ENCODE results near the gene ATE1.
"Not testable (repeated sequence)": the region's sequence is repeated elsewhere in the genome, so short reads cannot be mapped to it uniquely, and the experiment has no call there.

ATE1 gene

DNA sequence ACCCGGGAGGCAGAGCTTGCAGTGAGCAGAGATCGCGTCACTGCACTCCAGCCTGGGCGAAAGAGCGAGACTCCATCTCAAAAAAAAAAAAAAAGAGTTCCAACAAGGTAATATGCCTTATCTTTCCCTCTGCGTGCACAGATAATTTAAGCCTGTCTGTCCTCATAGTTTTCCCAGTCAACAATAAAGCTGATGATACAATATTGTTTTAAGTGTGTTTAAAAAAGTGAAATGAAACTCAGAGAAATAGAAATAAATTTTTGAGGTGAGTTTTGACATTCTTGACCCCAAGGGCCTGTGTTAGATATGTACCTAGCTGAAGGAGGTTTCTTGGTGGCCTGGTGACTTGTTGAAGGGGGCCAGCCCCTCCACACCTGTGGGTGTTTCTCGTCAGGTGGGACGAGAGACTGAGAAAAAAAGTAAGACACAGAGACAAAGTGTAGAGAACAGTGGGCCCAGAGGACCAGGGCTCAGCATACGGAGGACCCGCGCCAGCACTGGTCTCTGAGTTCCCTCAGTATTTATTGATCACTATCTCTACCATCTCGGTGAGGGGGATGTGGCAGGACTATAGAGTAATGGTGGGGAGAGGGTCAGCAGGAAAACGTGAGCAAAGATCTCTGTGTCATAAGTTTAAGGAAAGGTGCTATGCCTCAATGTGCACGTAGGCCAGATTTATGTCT is 1.9 kb upstream of the ATE1 start:
- not testable (repeated sequence) for DNase-seq

DNA sequence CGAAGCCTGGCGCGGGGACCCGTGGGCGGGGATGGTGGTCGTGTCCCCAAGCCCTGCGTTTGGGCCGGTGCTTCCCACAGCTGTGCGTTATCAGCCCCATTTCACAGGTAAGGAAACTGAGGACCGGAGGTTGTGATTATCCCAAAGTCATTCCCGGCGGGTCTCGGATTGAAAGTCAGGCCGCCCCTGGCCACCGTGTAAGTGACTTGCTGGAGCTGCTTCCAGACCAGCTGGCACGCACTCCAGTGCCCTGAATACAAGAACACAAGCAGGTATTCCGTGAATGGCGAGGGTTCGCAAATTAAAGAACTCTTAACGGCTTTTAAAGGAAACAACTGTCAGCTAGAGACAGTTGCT is 675 bp upstream of the ATE1 start:
- DNase-seq = no peak

DNA sequence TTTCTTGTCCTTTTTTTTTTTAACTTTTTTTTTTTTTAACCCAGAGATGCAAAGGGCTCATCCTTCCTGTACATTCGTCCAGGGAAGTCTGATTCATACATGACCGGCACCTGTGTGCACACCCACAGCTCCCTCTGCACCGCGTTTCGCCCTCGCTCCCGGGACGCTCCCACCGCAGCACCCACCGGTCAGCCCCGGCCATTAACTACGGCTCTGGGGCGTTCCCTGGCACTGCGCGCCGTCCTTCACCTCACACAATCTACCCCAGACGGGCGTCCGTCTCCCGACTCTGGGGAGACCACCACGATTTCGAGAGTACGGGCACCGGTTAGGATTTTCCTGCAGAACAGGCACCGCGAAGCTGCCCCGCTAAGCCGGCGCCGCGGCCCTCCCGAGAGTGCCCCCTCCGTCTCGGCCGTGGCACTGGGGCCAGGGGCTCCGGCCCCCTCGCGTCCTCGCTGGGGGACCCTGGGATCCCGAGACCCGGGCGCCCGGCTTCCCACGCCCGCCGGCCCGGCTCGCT is 452 bp downstream of the ATE1 start:
- DNase-seq = peak; percentile 45

DNA sequence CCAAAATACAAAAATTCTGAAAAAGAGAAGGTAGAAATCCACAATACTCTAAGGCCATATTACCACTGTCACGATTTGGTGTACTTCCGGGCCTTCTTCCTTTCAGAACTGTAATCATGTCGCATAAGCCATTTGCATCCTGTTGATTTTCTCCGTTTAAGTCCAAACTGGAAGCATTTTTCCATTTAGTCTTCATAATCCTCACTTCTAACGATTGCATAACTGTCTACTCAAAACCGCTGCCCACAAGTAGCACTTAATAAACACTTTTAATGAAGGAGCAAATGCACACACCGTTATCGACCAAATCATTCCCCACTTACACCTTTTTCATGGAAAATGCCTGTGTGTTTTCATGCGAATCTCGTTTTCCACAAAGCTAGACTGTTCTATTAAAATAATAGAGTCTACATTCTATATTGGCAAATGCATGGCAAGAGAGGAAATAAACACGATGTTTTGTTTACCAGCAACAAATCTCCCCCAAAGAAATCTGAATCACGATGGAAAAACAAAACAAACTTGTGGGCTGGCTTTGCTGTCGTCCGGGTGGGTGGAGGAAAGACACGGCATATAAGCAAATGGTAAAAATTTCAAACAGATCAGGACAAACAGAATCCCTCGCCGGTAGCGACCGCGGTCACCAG is 1.0 kb downstream of the ATE1 start:
- DNase-seq = no peak

DNA sequence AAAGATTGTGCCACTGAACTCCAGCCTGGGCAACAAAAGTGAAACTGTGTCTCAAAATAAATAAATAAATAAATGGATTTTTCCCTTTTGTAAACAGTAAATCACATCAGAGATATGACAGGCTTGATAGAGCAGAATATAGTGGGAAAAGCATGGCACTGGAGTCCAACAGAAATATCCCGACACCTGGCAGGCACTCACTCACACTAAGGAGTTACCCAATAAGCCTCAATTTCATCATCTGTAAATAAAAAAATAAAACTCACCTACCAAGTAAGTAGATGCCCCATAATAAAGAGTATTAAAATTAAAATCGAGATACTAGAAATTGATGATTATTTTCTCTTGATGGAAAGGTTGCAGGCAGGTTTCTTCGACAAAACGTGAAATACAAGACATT is 1.7 kb downstream of the ATE1 start:
- no peak for DNase-seq

GRCh38 chr10:121921238-121921931 is 6.4 kb downstream of the ATE1 start:
- no peak for DNase-seq

GRCh38 chr10:121919666-121920065 is 8.2 kb downstream of the ATE1 start:
- no peak for DNase-seq

GRCh38 chr10:121918800-121919199 is 9.0 kb downstream of the ATE1 start:
- not testable (repeated sequence) for DNase-seq

- DNase-seq = no peak
Measured at GRCh38 chr10:121914661-121915060, 13.2 kb downstream of the ATE1 start.

DNA sequence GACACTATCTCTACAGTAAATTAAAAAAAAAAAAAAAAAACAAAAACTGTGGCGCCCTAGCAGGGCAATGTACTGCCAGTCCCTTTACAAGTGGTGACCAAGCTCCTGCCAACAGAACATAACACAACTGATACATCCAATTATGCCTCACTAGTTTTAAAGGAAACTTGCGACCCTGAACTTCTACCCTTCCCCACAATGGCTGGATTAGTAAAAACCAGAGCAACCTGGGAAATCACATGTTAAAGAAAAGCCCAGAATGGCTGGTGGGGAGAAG is 16.5 kb downstream of the ATE1 start:
- no peak for DNase-seq

- no peak for DNase-seq
Measured at GRCh38 chr10:121910673-121911420, 17.0 kb downstream of the ATE1 start.

- no peak for DNase-seq
Measured at GRCh38 chr10:121904888-121905287, 22.9 kb downstream of the ATE1 start.

DNA sequence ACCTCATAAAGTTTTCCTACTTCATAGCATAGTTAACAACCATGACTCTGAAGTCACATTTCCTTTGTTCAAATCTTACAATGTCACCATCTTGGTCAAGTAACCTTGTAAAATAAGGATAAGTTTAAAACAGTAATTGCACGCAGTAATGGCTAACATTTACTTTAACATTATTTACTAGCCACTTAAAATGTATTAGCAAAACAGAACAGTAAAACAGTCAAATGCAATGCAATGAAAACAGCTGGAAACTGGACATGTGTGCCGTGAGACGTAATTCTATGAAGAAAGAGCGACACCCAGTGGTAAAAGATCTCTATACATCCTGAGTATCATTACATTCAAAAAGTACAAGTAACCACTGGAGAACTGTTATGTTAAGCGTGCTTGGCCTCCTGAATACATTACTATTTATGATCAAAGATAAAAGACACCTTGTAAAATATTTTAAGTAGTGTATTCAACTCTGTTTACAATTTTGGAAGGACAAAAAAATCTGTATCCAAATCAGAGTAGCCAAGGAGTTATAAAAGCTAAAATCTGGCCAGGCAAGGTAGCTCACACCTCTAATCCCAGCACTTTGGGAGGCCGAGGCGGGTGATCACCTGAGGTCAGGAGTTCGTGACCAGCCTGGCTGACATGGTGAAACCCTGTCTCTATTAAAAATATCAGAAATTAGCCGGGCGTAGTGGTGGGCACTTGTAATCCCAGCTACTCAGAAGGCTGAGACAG is 27.2 kb downstream of the ATE1 start:
- DNase-seq = no peak

DNA sequence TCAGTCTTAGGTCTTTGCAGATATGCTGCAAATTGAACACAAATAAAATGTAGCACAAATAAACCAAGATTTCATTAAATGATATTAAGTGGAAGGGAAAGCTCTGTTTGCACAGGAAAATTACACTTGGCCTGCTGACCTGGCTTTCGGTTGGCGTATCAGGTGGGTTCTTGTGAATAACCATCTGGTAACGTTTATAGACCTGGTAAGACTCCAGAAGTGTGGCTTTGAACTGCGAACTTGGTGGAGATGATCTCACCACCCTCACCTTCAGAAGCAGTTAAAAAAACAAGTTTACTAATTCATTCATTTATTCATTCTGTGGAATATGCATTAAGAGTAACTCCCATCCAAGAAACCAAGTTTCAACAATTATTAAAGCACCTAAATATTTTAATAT is 28.1 kb downstream of the ATE1 start:
- no peak for DNase-seq

- no peak for DNase-seq
Measured at GRCh38 chr10:121891103-121891502, 36.7 kb downstream of the ATE1 start.

GRCh38 chr10:121889212-121889611 is 38.6 kb downstream of the ATE1 start:
- no peak for DNase-seq

- DNase-seq = peak; percentile 49
Measured at GRCh38 chr10:121886997-121887622, 40.7 kb downstream of the ATE1 start.

DNA sequence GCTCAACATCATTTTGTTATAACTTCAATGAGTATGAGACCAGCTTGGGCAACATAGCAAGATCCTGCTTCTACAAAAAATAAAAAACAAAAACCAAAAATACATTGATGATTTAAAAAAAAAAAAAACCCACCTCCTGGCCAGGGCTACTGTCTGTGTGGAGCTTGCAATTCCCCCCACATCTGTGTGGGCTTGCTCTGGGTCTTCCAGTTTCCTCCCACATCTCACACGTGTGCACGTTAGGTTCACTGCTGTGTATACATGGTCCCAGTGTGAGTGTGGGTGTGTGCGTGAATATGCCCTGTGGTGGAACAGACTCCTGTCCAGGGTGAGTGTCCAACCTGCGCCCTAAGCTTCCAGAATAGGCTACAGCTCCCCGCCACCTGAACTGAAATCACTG is 41.6 kb downstream of the ATE1 start:
- DNase-seq = no peak

DNA sequence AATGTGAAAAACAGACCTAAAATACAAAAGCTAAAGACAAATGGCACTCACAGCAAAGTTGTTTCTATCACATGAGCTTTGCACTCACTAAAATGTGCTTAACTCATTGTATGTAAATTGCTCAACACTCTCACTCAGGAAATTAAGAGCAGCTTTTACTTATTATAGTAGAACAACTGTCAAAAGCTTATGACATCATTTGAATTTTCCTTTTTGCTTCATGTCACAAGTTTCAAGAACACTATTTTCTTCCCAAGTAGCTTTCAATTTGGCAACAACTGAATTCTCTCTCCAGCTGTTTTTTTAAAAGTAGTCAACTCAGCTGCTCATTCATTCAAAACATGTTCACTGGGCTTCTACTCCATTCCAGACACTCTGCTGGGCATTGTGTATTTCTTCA is 46.9 kb downstream of the ATE1 start:
- DNase-seq = no peak

DNA sequence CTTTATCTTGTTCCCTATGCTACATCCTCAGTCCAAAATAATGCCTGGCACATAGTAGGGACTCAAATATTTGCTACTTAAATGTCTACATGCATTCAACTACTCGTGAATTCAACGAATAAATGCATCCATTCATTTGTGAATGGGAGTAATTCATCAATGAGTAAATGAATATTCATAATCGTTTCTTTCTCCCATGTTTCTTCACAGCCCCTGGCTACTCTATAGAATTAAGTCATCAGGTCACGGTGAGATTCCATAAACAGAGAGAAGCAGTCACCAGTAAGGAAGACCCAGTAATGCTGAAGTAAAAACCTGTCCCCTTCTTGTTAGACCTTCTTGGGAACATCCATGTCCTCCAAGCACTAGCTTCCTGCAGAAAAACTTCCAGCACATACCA is 48.4 kb downstream of the ATE1 start:
- no peak for DNase-seq

DNA sequence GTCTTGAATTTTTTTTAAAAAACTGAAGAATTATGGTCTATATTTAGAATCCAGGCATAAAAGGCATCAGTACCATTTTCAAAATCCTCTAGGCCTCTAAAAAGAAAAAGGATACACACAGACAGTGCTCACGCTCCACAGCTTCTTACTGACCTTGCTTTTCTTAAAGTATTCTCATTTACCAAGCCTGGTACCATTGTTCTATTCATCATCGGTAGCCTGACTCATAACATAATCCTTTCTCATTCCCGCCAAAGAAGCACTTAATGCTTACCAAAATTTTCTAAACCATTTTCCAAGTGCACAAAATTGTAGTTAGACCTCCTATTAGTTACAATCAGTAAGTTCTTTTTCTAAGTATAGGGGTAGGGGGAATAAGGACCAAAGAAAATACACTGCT is 54.6 kb downstream of the ATE1 start:
- DNase-seq = no peak

DNA sequence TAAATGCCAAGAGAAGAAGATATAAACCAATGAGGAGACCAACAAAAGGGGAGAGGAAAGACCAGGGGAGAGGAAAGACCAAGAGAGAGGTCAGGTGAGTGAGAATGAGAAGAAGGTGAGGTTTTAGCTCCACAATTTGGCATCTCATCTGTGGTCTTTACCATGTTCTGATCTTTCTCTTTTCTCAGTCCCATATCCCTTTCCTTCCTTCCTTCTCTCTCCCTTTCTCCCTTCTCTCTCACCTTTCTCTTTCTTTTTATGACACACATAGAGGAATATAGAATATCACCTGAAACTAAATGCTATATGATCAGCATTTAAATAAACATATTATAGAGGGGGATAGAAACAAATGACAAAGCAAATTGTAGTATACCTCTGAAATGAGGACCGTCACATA is 57.4 kb downstream of the ATE1 start:
- DNase-seq = no peak

Data from CD4-positive, alpha-beta T cell treated with Interleukin-17A for 4 hours (primary cell).